NT2/D1 (cell line): ENCODE data around the gene TOM1L2.

Experiments used
- SUZ12 ChIP-seq: IDR thresholded peaks from 2 replicates; pipeline ENCODE4 v1.6.1; 2011; ENCODE audit not compliant: insufficient read length, insufficient read depth; ENCODE audit errors: extremely low read depth
- YY1 ChIP-seq: IDR thresholded peaks from 2 replicates; pipeline ENCODE4 v1.6.1; 2011; ENCODE audit not compliant: insufficient read length, insufficient read depth

DNA sequence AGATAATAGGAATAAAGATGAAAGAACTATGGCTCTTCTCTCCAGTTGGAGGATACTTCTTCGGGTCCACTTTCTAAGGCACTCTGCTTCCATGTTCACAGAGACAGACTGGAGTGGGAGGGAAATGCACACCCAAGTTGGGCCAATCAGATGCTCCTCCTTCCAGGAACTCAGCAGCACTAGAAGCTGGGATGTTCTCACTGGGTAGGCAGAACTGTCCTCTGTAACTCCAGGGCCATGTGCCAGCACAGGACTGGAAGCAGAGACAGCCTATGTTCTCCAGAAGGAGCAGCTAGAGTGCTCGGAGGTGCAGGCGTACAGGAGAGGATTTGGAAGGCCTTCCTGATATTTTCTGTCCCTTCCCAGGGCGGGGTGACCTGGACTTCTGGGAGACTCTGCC is 85.5 kb downstream of the TOM1L2 start:
- TF ChIP-seq YY1 (no peak), SUZ12 (no peak)
